T-cell (primary cell): ENCODE measurements around the gene ERC2. TPM values are rescaled to one million over a fixed set of nuclear protein-coding genes. Genes with fewer than 3 reads are reported as not detected.
"Not testable (repeated sequence)": the region's sequence is repeated elsewhere in the genome, so short reads cannot be mapped to it uniquely, and the experiment has no call there.

Experiments used
- ATAC-seq, 4 experiments: fragments of 200-7000 bp in 3 of 4; fragments of 150-1000 bp in 1 of 4; cut with Tn5 transposase; replicated peaks in 1 of 4; 1 replicate in 3 of 4; 2 replicates in 1 of 4; pipeline ENCODE4 v1.10.0; 2021; ENCODE audit warnings: moderate library complexity in 3 of 4, mild to moderate bottlenecking in 2 of 4, moderate number of reproducible peaks in 1 of 4
- CTCF ChIA-PET, 2 donors: fragments of 300-600 bp; sonication (Branson Sonifier 250); formaldehyde crosslinking; loops; one replicate each; lab custom pipeline; 2022; ENCODE audit warnings: antibody characterized with exemption in 2 of 2; lab: Charles Lee
- POLR2A ChIA-PET, 2 donors: fragments of 300-600 bp; sonication (Branson Sonifier 250); formaldehyde crosslinking; loops; one replicate each; lab custom pipeline; 2022; ENCODE audit warnings: antibody characterized with exemption in 2 of 2; lab: Charles Lee
- DNase-seq, 35 experiments: peaks; one replicate each; pipeline versions ENCODE4 v3.0.0 to v3.0.0-alpha.2; 2013 to 2023
- H3K27ac ChIP-seq: one replicate; pipeline ENCODE4 v1.5.1; 2013; ENCODE audit warnings: low read length
- H3K27me3 ChIP-seq, 2 experiments: replicated peaks in 1 of 2; 1 replicate in 1 of 2; 2 replicates in 1 of 2; pipeline versions ENCODE4 v1.6.1 to v1.7.0; 2013; ENCODE audit warnings: low read length in 1 of 2, mixed read lengths in 1 of 2; ENCODE audit not compliant: control insufficient read depth in 2 of 2, insufficient read depth in 2 of 2; ENCODE audit errors: extremely low read depth in 1 of 2
- H3K36me3 ChIP-seq, 2 donors: 1 replicate in 1 of 2; 2 replicates in 1 of 2; pipeline versions ENCODE4 v1.6.1 to v1.7.0; 2013; ENCODE audit warnings: low read length in 1 of 2; ENCODE audit not compliant: control insufficient read depth in 2 of 2, insufficient read depth in 1 of 2; ENCODE audit errors: extremely low read depth in 1 of 2
- H3K4me1 ChIP-seq, 2 experiments: 1 replicate in 1 of 2; 2 replicates in 1 of 2; pipeline versions ENCODE4 v1.6.1 to v1.7.0; 2013; ENCODE audit warnings: low read length in 2 of 2, mixed read lengths in 1 of 2; ENCODE audit not compliant: insufficient read depth in 2 of 2, control insufficient read depth in 1 of 2; ENCODE audit errors: extremely low read depth in 1 of 2
- H3K4me3 ChIP-seq, 2 donors: 1 replicate in 1 of 2; 2 replicates in 1 of 2; pipeline versions ENCODE4 v1.5.1 to v1.7.0; 2013; ENCODE audit warnings: mild to moderate bottlenecking in 2 of 2, low read length in 1 of 2, moderate library complexity in 1 of 2; ENCODE audit not compliant: control insufficient read depth in 1 of 2; ENCODE audit errors: extremely low read depth in 1 of 2
- H3K9me3 ChIP-seq: 2 replicates; pipeline ENCODE4 v1.7.0; 2013
- H3K27ac Mint-ChIP-seq, 2 donors: one replicate each; pipeline ENCODE4 v1.8.0; 2020 to 2021; ENCODE audit warnings: mild to moderate bottlenecking in 2 of 2, mixed read lengths in 2 of 2
- H3K27me3 Mint-ChIP-seq, 2 donors: one replicate each; pipeline ENCODE4 v1.8.0; 2021 to 2022; ENCODE audit warnings: mixed read lengths in 2 of 2
- H3K36me3 Mint-ChIP-seq: one replicate; pipeline ENCODE4 v1.8.0; 2021; ENCODE audit warnings: mixed read lengths
- H3K4me1 Mint-ChIP-seq, 3 donors: one replicate each; pipeline ENCODE4 v1.8.0; 2020 to 2022; ENCODE audit warnings: mixed read lengths in 3 of 3, mild to moderate bottlenecking in 1 of 3
- H3K4me3 Mint-ChIP-seq, 3 donors: one replicate each; pipeline ENCODE4 v1.8.0; 2020 to 2022; ENCODE audit warnings: mild to moderate bottlenecking in 3 of 3, mixed read lengths in 3 of 3, moderate library complexity in 3 of 3
- H3K9me3 Mint-ChIP-seq, 3 donors: one replicate each; pipeline ENCODE4 v1.8.0; 2020 to 2022; ENCODE audit warnings: mixed read lengths in 3 of 3
- whole genome bisulfite sequencing: methylation state at CpG from one replicate; pipeline ENCODE4 v1.1.5; 2013; ENCODE audit warnings: missing lambda C conversion rate; ENCODE audit not compliant: insufficient coverage; 5-methylcytosine and 5-hydroxymethylcytosine counted together
- total RNA-seq, 35 experiments: library from RNA in 6 of 35; stranded (reverse) in 6 of 35; fragments of 120-200 nt in 1 of 35; gene quantifications; one replicate each; pipeline versions ENCODE4 v1.2.1 to v1.2.4 and lab custom pipeline; 2013 to 2026

Gene ERC2
- total RNA-seq (not detected), total RNA-seq (lab: John Stamatoyannopoulos, UW) (0 to 0.22 (median 0) reads per million in 29 experiments)
- 0.15 TPM for total RNA-seq (2013)

- Histone ChIP-seq H3K9me3 (no peaks in the 10 kb centered on the region), H3K27ac (no peak within 1 kb of the TSS), H3K36me3 (no peaks in the 10 kb centered on the region), H3K27me3 (peaks cover 8 to 39% of the 10 kb centered on the region in 2 experiments), H3K4me3 (peak within 1 kb of the TSS in 1 of 2 donors; percentile 21), H3K4me1 (peaks cover 0 to 12% of the 10 kb centered on the region in 2 experiments)
- peak in 1 of 4 experiments; percentile 23 for ATAC-seq
- no peaks in the 10 kb centered on the region for H3K9me3 Mint-ChIP-seq
- H3K4me1 Mint-ChIP-seq: peaks cover 5 to 17% (median 16%) of the 10 kb centered on the region in 3 donors
- DNase-seq: no peak
- 3% methylated on average over 63 of the region's 82 CpGs for WGBS
- ChIA-PET POLR2A (no interaction called here), CTCF (no interaction called here)
- H3K27ac Mint-ChIP-seq: no peak within 1 kb of the TSS
- H3K27me3 Mint-ChIP-seq: peaks cover 67 to 70% of the 10 kb centered on the region in 2 donors
- peak within 1 kb of the TSS; percentile 57 to 67 (median 60) for H3K4me3 Mint-ChIP-seq
- H3K36me3 Mint-ChIP-seq: no peaks in the 10 kb centered on the region
Measured at GRCh38 chr3:56468184-56469106, at the start of gene ERC2. Gene ERC2 (minus strand): TSS chr3:56468467.

- DNase-seq: no peak
- CTCF ChIA-PET: interaction anchor here in 1 of 2 donors (1.1 kb wide), 1 partner anchor 745 kb away, joined by 3 read pairs; no protein-coding TSS in a partner anchor
- ATAC-seq: no peak
- H3K36me3 ChIP-seq: no peaks in the 10 kb centered on the region
- no peak overlapping the region for H3K27ac Mint-ChIP-seq
- H3K27me3 Mint-ChIP-seq: peaks cover 22 to 40% of the 10 kb centered on the region in 2 donors
- no peaks in the 10 kb centered on the region for H3K4me1 Mint-ChIP-seq
- no peaks in the 10 kb centered on the region for H3K27me3 ChIP-seq
- WGBS: no CpG with 5 or more reads among the region's 3 CpGs
- H3K4me1 ChIP-seq: no peaks in the 10 kb centered on the region
- POLR2A ChIA-PET: no interaction called here
- H3K4me3 ChIP-seq: no peak overlapping the region
- H3K9me3 Mint-ChIP-seq: peaks cover 0 to 3% (median 3%) of the 10 kb centered on the region in 3 donors
- H3K27ac ChIP-seq: no peak overlapping the region
- H3K4me3 Mint-ChIP-seq: no peak overlapping the region
- no peaks in the 10 kb centered on the region for H3K9me3 ChIP-seq
- H3K36me3 Mint-ChIP-seq: no peaks in the 10 kb centered on the region
Measured at GRCh38 chr3:56502738-56503137, 34.5 kb upstream of the ERC2 start.

DNA sequence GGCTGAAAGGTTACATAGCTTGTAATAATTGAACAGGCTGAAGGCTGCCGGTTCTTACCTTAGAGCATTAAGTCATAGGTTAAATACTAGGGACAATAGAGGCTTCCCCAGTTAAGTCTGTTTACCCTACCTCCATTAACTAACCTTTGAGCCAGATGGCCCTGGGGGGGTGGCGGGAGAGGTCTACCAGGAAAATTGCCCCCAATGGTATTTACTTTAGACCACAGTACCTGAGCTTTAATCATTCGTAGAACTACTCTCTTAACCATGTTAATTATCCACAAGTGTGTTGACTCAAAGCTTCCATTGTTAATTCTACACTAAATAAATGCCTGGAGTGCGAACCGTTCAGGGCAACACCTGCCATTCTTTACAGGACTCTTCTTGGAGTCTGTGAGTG lies 28.1 kb upstream of the ERC2 start:
- H3K36me3 ChIP-seq, H3K4me1 Mint-ChIP-seq, POLR2A ChIA-PET, ATAC-seq, H3K27ac ChIP-seq, H3K4me3 Mint-ChIP-seq, H3K27me3 ChIP-seq, H3K4me1 ChIP-seq, H3K36me3 Mint-ChIP-seq, H3K27ac Mint-ChIP-seq, H3K9me3 ChIP-seq, DNase-seq, H3K4me3 ChIP-seq, H3K9me3 Mint-ChIP-seq: not testable (repeated sequence)
- CTCF ChIA-PET: interaction anchor here in 1 of 2 donors (0.5 kb wide), 1 partner anchor 204 kb away, joined by 5 read pairs; no protein-coding TSS in a partner anchor
- 52% methylated on average over 2 of the region's 5 CpGs for WGBS
- H3K27me3 Mint-ChIP-seq: peaks cover 31 to 37% of the 10 kb centered on the region in 2 donors

GRCh38 chr3:56494679-56495322 lies 26.5 kb upstream of the ERC2 start:
- H3K36me3 ChIP-seq: no peaks in the 10 kb centered on the region
- no peak overlapping the region for H3K4me3 ChIP-seq
- 20% methylated on average over 1 of the region's 5 CpGs for WGBS
- H3K36me3 Mint-ChIP-seq: no peaks in the 10 kb centered on the region
- H3K27ac Mint-ChIP-seq: no peak overlapping the region
- no peaks in the 10 kb centered on the region for H3K9me3 ChIP-seq
- peaks cover 34 to 44% of the 10 kb centered on the region in 2 donors for H3K27me3 Mint-ChIP-seq
- DNase-seq: peak; percentile 34 to 88 (median 67)
- H3K27me3 ChIP-seq: peaks cover 0 to 6% of the 10 kb centered on the region in 2 experiments
- H3K4me1 ChIP-seq: no peaks in the 10 kb centered on the region
- CTCF ChIA-PET: interaction anchor here (0.6 to 1.5 kb wide), 7 partner anchors 9 to 260 kb away, joined by 3 to 5 read pairs (median 4); partner anchors contain the start of gene CCDC66 (in 1 of the 2)
- peak; percentile 80 to 91 (median 82) for ATAC-seq
- H3K4me1 Mint-ChIP-seq: no peaks in the 10 kb centered on the region
- H3K9me3 Mint-ChIP-seq: peaks cover 2 to 11% (median 9%) of the 10 kb centered on the region in 3 donors
- H3K27ac ChIP-seq: no peak overlapping the region
- no peak overlapping the region for H3K4me3 Mint-ChIP-seq
- POLR2A ChIA-PET: no interaction called here

- H3K36me3 Mint-ChIP-seq: no peaks in the 10 kb centered on the region
- no peaks in the 10 kb centered on the region for H3K4me1 Mint-ChIP-seq
- CTCF ChIA-PET: no interaction called here
- Histone ChIP-seq H3K9me3 (no peaks in the 10 kb centered on the region), H3K27me3 (peaks cover 0 to 11% of the 10 kb centered on the region in 2 experiments), H3K4me1 (no peaks in the 10 kb centered on the region), H3K4me3 (no peak overlapping the region), H3K36me3 (no peaks in the 10 kb centered on the region), H3K27ac (no peak overlapping the region)
- H3K27me3 Mint-ChIP-seq: peaks cover 42 to 46% of the 10 kb centered on the region in 2 donors
- no CpG with 5 or more reads among the region's 2 CpGs for WGBS
- H3K27ac Mint-ChIP-seq: no peak overlapping the region
- DNase-seq (no peak), ATAC-seq (no peak)
- H3K4me3 Mint-ChIP-seq: no peak overlapping the region
- H3K9me3 Mint-ChIP-seq: peaks cover 2 to 9% (median 8%) of the 10 kb centered on the region in 3 donors
- POLR2A ChIA-PET: no interaction called here
Measured at GRCh38 chr3:56491566-56491965, 23.3 kb upstream of the ERC2 start.
